ENCODE measurements around the gene CDK11B. TPM values are rescaled to one million over a fixed set of nuclear protein-coding genes. Genes with fewer than 3 reads are reported as not detected.
"Not testable (repeated sequence)": the region's sequence is repeated elsewhere in the genome, so short reads cannot be mapped to it uniquely, and the experiment has no call there.

CDK11B gene
- total and polyA plus RNA-seq, 2 experiments from 2014 or later, result 11.7 to 19.1 TPM

GRCh38 chr1:1703796-1704195, 45.0 kb upstream of the CDK11B start:
- Histone ChIP-seq H3K4me2 (ENCODE audit: unreplicated experiment) (no peak overlapping the region), H3K36me3 (ENCODE audit: low read depth) (no peaks in the 10 kb centered on the region), H3K9ac (no peak overlapping the region), H3K27ac (no peak overlapping the region), H3F3A (ENCODE audit: insufficient read depth) (no peaks in the 10 kb centered on the region), H3K9me2 (ENCODE audit: insufficient read depth) (no peaks in the 10 kb centered on the region), H3K9me3 (ENCODE audit: low read depth) (no peaks in the 10 kb centered on the region), H3K4me1 (ENCODE audit: insufficient read depth) (no peaks in the 10 kb centered on the region), H3K27me3 (replicated peaks; ENCODE audit: insufficient read depth) (no peaks in the 10 kb centered on the region), H4K20me1 (ENCODE audit: insufficient read depth) (no peaks in the 10 kb centered on the region), H2AFZ (no peak overlapping the region), H3K79me2 (ENCODE audit: insufficient read depth) (no peaks in the 10 kb centered on the region), H3K4me3 (no peak overlapping the region)
- WGBS, 2 experiments (ENCODE audit: low coverage in 1 of 2, low lambda C conversion rate in 2 of 2, missing lambda C conversion rate in 2 of 2), result 97 to 99% methylated on average over 14 to 19 of the region's 22 CpGs
- in situ Hi-C loops (cut with MboI), result no loop called here
- DNase-seq, result no peak
- TF ChIP-seq EZH2 (IDR thresholded peaks at IDR 0.05; ENCODE audit: insufficient read depth, poor library complexity, severe bottlenecking) (no peak), EZH2phosphoT487 (IDR thresholded peaks at IDR 0.05; ENCODE audit: insufficient read depth, low read depth) (no peak)

- H3K36me3 ChIP-seq (ENCODE audit: low read depth); H3K27ac ChIP-seq; H2AFZ ChIP-seq; H3F3A ChIP-seq (ENCODE audit: insufficient read depth); H3K4me2 ChIP-seq (ENCODE audit: unreplicated experiment); H3K79me2 ChIP-seq (ENCODE audit: insufficient read depth); H3K27me3 ChIP-seq (replicated peaks; ENCODE audit: insufficient read depth); H3K9me3 ChIP-seq (ENCODE audit: low read depth); in situ Hi-C loops (cut with MboI); H4K20me1 ChIP-seq (ENCODE audit: insufficient read depth); H3K9me2 ChIP-seq (ENCODE audit: insufficient read depth); H3K4me1 ChIP-seq (ENCODE audit: insufficient read depth); DNase-seq; H3K4me3 ChIP-seq; H3K9ac ChIP-seq: not testable (repeated sequence)
- 72 to 84% methylated on average over 9 to 10 of the region's 18 CpGs for WGBS, 2 experiments (ENCODE audit: low coverage in 1 of 2, low lambda C conversion rate in 2 of 2, missing lambda C conversion rate in 2 of 2)
These were observed 43.7 kb upstream of the CDK11B start for GRCh38 chr1:1702506-1702905.

DNA sequence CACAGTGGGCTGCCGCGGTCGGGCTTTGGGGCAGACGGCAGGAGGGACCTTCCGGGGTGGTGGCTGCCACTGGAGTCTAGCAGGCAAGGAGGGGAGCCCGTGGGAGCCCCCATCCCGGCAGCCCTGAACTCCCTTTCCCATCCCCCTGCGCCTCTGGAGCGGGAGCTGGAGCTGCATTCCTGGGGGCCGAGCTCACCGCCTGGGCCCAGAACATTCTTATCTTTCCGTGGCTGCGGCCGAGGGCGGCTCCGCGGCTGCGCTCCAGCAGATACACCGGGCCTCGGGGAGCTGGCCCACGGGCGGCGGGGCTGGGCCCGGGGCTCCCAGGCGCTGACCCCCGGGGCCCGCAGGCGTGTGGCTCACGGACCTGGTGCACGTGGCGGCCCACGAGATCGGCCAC, 41.8 kb upstream of the CDK11B start:
- H3K79me2 ChIP-seq (ENCODE audit: insufficient read depth); H3K27ac ChIP-seq; H3K27me3 ChIP-seq (replicated peaks; ENCODE audit: insufficient read depth); H3K4me2 ChIP-seq (ENCODE audit: unreplicated experiment); H3K9me3 ChIP-seq (ENCODE audit: low read depth); H3K4me1 ChIP-seq (ENCODE audit: insufficient read depth); in situ Hi-C loops (cut with MboI); H4K20me1 ChIP-seq (ENCODE audit: insufficient read depth); H3K9me2 ChIP-seq (ENCODE audit: insufficient read depth); H3K9ac ChIP-seq; H3K4me3 ChIP-seq; DNase-seq; H3K36me3 ChIP-seq (ENCODE audit: low read depth); H2AFZ ChIP-seq; H3F3A ChIP-seq (ENCODE audit: insufficient read depth): not testable (repeated sequence)
- no CpG with 5 or more reads among the region's 33 CpGs for WGBS, 2 experiments (ENCODE audit: low coverage in 1 of 2, low lambda C conversion rate in 2 of 2, missing lambda C conversion rate in 2 of 2)

DNA sequence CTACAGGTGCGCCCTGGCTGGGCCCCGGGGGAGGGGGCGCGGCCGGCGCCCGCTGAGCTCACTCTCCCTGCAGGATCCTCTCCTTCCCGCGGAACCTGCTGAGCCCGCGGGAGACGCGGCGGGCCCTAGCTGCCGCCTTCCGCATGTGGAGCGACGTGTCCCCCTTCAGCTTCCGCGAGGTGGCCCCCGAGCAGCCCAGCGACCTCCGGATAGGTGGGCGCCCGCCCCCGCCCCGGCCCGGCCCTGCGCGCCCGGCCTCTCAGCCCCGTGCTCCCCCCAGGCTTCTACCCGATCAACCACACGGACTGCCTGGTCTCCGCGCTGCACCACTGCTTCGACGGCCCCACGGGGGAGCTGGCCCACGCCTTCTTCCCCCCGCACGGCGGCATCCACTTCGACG, 41.3 kb upstream of the CDK11B start:
- DNase-seq; H3F3A ChIP-seq (ENCODE audit: insufficient read depth); H3K9me2 ChIP-seq (ENCODE audit: insufficient read depth); H3K36me3 ChIP-seq (ENCODE audit: low read depth); in situ Hi-C loops (cut with MboI); H3K4me1 ChIP-seq (ENCODE audit: insufficient read depth); H3K4me2 ChIP-seq (ENCODE audit: unreplicated experiment); H3K9ac ChIP-seq; H3K9me3 ChIP-seq (ENCODE audit: low read depth); H3K27ac ChIP-seq; H3K4me3 ChIP-seq; H4K20me1 ChIP-seq (ENCODE audit: insufficient read depth); H3K27me3 ChIP-seq (replicated peaks; ENCODE audit: insufficient read depth); H2AFZ ChIP-seq; H3K79me2 ChIP-seq (ENCODE audit: insufficient read depth): not testable (repeated sequence)
- no CpG with 5 or more reads among the region's 45 CpGs for whole genome bisulfite sequencing, 2 experiments (ENCODE audit: low coverage in 1 of 2, low lambda C conversion rate in 2 of 2, missing lambda C conversion rate in 2 of 2)

- H4K20me1 ChIP-seq (ENCODE audit: insufficient read depth), result not testable (repeated sequence)
- 91 to 94% methylated on average over 9 of the region's 19 CpGs for WGBS, 2 experiments (ENCODE audit: low coverage in 1 of 2, low lambda C conversion rate in 2 of 2, missing lambda C conversion rate in 2 of 2)
These were observed 40.3 kb upstream of the CDK11B start for GRCh38 chr1:1699061-1699460.

GRCh38 chr1:1697358-1698183, 38.8 kb upstream of the CDK11B start:
- H3K4me3 ChIP-seq; in situ Hi-C loops (cut with MboI); H3K27me3 ChIP-seq (replicated peaks; ENCODE audit: insufficient read depth); H3K27ac ChIP-seq; H4K20me1 ChIP-seq (ENCODE audit: insufficient read depth); H3K9me3 ChIP-seq (ENCODE audit: low read depth); H2AFZ ChIP-seq; H3K9me2 ChIP-seq (ENCODE audit: insufficient read depth); H3F3A ChIP-seq (ENCODE audit: insufficient read depth); DNase-seq; H3K4me2 ChIP-seq (ENCODE audit: unreplicated experiment); H3K36me3 ChIP-seq (ENCODE audit: low read depth); H3K4me1 ChIP-seq (ENCODE audit: insufficient read depth); H3K79me2 ChIP-seq (ENCODE audit: insufficient read depth); H3K9ac ChIP-seq: not testable (repeated sequence)
- 70 to 78% methylated on average over 20 to 21 of the region's 26 CpGs for WGBS, 2 experiments (ENCODE audit: low coverage in 1 of 2, low lambda C conversion rate in 2 of 2, missing lambda C conversion rate in 2 of 2)

More at GRCh38 chr1:1699061-1699460, 40.3 kb upstream of the CDK11B start:
- DNase-seq; H3K36me3 ChIP-seq (ENCODE audit: low read depth); H3K9me2 ChIP-seq (ENCODE audit: insufficient read depth); in situ Hi-C loops (cut with MboI); H2AFZ ChIP-seq; H3K4me3 ChIP-seq; H3F3A ChIP-seq (ENCODE audit: insufficient read depth); H3K4me1 ChIP-seq (ENCODE audit: insufficient read depth); H3K27ac ChIP-seq; H3K79me2 ChIP-seq (ENCODE audit: insufficient read depth); H3K9ac ChIP-seq; H3K27me3 ChIP-seq (replicated peaks; ENCODE audit: insufficient read depth); H3K9me3 ChIP-seq (ENCODE audit: low read depth); H3K4me2 ChIP-seq (ENCODE audit: unreplicated experiment): not testable (repeated sequence)

DNA sequence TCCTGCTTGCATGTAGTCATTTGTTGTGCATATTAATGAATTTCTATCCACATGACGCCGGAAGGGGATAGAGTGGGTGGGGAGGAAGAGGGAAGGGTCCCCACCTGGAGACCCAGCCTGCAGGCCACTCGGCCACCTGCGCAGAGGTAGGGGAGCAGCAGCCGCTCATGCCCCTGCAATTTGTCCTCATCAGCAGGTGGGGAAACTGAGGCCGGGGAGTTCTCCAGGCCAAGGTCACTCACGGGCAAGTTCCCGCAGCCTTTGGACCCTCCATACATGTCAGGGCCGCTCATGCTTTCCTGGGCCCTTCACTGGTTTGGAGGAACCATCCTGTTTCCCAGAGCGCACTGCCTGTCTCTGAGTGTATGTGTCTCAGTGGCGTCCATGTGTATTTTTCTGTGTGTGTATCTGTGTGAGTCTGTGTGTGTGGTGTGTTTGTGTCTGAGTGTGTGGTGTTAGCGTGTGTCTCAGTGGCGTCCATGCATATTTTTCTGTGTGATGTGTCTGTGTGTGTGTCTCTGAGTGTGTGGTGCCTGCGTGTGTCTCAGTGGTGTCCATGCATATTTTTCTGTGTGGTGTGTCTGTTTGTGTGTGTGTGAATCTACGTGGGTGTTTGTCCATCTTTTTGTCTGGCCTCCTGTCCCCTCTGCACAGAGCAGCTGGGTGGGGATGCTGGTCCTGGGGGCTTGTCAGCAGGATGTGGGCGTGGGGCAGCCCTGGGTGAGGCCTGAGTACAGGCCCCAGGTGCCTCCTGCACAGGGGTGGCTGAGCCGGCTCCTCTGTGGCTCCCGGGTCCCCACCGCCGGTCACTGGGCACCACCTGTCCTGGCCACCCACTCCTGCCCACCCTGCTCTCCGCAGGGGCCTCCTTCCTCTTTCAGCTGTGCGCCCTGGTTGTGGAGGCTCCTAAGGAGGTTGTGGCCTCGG, 37.9 kb upstream of the CDK11B start:
- 88 to 90% methylated on average over 16 to 17 of the region's 23 CpGs for WGBS, 2 experiments (ENCODE audit: low coverage in 1 of 2, low lambda C conversion rate in 2 of 2, missing lambda C conversion rate in 2 of 2)
- H3K79me2 ChIP-seq (ENCODE audit: insufficient read depth); H3K27me3 ChIP-seq (replicated peaks; ENCODE audit: insufficient read depth); H4K20me1 ChIP-seq (ENCODE audit: insufficient read depth); H3K9me2 ChIP-seq (ENCODE audit: insufficient read depth); in situ Hi-C loops (cut with MboI); DNase-seq; H3K4me1 ChIP-seq (ENCODE audit: insufficient read depth); H3K9me3 ChIP-seq (ENCODE audit: low read depth); H2AFZ ChIP-seq; H3K4me2 ChIP-seq (ENCODE audit: unreplicated experiment); H3F3A ChIP-seq (ENCODE audit: insufficient read depth); H3K9ac ChIP-seq; H3K27ac ChIP-seq; H3K4me3 ChIP-seq; H3K36me3 ChIP-seq (ENCODE audit: low read depth): not testable (repeated sequence)
